ENCODE data around the gene SLC26A1.

DNA sequence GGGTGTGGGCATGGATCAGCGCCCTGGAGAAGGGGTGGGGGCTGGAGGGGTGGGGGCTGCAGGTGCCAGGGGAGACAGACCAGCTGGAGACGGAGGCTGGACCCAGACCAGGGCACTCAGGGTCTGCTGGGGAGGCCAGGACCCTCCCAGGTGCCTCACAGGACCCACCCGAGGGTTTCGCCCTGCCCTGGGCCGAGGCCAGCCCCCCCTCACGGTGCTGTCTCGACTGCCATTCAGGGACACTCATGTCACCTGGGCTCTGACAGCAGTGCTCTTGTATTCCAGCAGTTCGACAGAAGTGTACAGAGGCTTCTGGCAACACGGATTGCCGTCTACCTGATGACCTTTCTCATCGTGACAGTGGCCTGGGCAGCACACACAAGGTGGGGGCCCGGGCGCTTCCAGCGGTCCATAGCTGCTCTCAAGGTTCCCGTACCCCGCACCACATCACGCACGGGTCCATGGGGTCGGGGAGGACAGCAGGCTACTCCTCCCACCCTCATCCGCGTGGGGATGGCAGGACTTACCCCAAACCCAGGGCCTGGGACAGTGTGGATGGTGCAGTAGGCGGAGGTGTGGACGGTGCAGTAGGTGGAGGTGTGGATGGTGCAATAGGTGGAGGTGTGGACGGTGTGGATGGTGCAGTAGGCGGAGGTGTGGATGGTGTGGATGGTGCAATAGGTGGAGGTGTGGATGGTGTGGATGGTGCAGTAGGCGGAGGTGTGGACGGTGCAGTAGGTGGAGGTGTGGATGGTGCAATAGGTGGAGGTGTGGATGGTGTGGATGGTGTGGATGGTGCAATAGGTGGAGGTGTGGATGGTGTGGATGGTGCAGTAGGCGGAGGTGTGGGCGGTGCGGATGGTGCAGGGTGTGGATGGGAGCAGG is 42.8 kb downstream of the SLC26A1 start:
- no peak for TF ChIP-seq EZH2 (IDR thresholded peaks at IDR 0.05; ENCODE audit: insufficient read depth, poor library complexity, severe bottlenecking)
- TF ChIP-seq EZH2phosphoT487 (IDR thresholded peaks at IDR 0.05; ENCODE audit: insufficient read depth, low read depth): no peak
